GM19238 (cell line): ENCODE results near the gene TAX1BP3.

Source experiments
- DNase-seq: peaks from one replicate; pipeline ENCODE4 v3.0.0; 2011; ENCODE audit warnings: low spot score; ENCODE audit not compliant: insufficient read length

TAX1BP3 gene

DNA sequence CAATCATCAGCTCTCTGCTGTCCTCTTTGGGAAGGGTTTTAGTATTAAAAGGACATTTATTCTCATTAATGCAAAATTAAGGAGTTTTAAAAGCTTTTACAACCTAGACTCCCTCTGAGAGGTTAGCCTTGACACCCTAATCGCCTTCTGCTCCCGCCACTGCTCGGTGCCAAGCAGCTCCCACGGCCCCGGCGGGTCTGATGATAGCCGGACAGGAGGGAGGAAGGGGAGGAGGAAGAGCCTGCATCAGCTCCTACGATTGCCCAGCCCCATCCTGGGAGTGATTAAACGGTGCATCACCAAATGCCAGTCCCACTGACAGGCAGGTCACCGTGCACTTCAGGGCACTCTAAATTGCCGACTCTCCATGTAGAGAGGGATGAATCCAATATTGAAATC lies 40.6 kb downstream of the TAX1BP3 start:
- DNase-seq: no peak

DNA sequence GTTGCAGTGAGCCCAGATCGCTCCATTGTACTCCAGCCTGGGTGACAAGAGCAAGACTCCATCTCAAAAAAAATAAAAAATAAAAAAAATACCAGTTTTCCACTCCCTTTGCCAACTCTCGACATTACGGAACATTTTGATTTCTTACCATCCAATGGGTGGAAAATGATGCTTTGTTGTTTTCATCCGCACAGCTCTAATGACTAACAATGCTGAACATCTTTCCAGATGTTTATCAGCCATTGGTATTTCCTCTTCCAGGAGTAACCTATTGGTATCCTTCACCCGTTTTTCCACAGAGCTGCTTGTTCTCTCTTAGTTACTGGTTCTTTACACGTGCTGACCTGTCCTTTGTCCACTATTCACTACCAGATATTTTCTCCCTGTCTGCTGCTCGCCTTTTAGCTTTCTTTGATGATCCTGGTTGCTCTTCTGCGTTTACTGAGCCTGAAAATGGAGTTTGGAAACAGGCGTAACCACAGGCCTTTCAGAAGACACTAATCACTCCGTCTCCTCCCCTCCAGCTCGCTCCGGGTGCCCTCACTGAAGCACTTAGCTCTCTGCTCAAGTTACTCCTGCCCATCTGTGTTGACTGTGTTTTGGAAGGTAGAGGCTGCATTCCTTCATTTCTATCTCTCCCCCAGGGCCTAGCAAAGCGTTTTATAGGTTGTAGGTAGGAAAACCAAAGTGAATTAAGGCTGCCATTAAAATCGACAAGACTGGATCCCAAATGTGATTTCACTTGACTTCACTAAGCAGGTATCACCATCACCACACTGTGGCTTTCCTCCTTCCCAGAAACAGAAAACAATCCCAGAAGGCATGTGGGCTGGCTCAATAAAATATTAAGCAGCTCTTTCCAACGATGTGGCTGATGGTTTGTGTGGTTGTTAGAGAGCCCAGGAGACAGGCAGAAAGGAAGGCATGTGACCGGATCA lies 41.3 kb downstream of the TAX1BP3 start:
- DNase-seq: no peak

DNA sequence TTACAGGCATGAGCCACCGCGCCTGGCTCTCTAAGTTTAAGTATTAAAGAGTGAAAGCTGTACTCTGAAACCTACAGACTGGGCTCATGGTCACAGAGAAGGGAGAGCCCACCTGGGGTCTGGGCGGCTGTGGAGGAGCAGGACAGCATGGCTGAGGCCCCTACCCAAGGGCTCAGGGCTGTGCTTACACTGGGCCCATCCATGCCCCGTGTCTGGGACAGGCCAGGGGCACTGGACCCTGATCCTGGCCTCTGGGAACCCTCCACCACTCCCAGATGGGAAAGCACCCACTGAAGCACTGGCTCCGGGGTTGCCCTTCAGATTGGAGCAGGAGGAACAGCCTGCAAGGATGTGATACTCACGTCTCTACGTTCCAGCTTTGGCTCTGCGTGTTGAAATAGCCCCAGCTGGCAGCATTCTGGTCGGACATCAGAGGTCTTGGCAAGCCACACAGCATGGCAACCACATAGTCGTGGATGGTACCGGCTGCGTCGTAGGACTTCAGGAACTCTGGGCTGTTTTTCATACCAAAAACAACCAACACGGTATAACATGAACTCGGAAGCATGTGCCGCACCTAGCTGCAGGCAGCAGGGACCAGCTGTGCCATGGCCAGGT lies 45.3 kb downstream of the TAX1BP3 start:
- no peak for DNase-seq

DNA sequence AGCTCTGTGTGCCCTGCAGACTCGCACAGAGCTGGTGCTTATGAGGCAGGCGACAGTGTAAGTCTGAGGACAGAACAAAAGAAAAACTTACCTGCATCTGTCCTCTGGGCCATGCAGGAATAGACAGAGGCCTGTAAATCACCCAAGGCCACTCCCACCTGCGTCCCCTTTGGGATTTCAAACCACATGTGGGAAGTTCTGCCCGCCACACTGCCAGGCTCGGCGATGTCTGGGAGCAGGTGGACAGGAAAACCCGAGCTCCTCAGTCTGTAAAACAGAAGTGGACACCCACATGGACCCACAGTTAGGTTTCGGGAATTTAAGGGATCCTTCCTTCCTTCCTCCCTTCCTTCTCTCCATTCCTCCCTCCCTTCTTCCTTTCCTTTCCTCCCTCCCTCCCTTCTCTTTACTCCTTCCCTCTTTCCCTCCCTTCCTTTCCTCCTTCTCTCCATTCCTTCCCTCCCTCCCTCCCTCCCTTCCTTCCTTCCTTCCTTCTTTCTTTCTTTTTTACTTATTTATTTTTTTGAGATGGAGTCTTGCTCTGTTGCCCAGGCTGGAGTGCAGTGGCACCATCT lies 47.1 kb downstream of the TAX1BP3 start:
- no peak for DNase-seq

DNA sequence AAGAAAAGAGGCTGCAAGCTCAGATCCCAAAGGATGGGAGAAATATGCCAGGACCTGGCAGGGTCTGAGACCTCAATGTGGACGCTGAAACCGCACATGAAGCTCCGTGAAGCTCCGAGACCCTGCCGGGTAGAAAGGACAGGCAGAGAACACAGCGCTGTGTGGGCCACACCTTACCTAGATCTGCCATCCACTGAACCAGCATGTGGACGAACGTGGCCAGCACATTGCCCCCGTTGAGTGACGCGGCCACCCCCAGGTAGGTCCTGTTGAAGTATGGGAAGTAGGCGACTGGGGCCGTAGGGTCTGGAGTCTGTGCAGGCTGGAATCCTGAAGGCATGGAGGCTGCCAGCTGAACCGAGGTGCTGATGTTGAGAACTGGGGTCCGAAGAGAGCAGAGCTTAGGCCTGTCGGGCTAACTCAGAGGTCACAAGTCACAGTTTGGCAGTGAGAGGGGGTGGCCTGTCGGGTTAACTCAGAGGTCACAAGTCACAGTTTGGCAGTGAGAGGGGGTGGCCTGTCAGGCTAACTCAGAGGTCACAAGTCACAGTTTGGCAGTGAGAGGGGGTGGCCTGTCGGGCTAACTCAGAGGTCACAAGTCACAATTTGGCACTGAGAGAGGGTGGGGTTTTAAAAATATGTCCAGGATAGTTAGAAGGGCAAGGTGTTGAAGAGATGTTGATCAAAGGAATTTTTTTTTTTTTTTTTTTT lies 53.1 kb downstream of the TAX1BP3 start:
- DNase-seq: no peak

DNA sequence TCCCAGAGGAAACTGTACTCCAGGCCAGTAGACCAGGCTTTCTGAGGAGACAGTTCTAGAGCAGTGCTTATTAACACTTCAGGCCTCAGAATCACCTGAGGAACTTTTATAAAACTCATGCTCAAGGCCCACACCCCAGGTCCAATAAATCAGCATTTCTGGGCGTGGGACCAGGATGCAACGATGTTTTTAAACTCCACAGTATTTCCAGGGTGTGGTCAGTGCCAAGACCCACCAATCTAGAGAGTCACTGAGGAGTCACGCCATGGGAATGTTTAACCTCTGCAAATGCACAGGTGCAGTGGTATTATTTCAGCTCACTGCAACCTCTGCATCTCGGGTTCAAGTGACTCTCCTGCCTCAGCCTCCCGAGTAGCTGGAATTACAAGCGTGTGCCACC lies 55.3 kb downstream of the TAX1BP3 start:
- DNase-seq: no peak
